Myocyte (in vitro differentiated cells): ENCODE results near the gene CTSO. TPM values are rescaled to one million over a fixed set of nuclear protein-coding genes. Genes with fewer than 3 reads are reported as not detected.

Source experiments
- DNase-seq: peaks from one replicate; pipeline ENCODE4 v3.0.0-alpha.2; 2012; ENCODE audit warnings: low read depth
- polyA plus RNA-seq: library from polyadenylated mRNA; unstranded; fragments of >200 nt; gene quantifications from one replicate; pipeline ENCODE4 v1.2.1, GENCODE V29; 2012; ENCODE audit warnings: missing spikeins
- total RNA-seq: library from RNA; depleted of rRNA; stranded (reverse); fragments of >200 nt; gene quantifications from 2 replicates; pipeline ENCODE4 v1.2.3, GENCODE V29; 2014

Gene CTSO, protein sequence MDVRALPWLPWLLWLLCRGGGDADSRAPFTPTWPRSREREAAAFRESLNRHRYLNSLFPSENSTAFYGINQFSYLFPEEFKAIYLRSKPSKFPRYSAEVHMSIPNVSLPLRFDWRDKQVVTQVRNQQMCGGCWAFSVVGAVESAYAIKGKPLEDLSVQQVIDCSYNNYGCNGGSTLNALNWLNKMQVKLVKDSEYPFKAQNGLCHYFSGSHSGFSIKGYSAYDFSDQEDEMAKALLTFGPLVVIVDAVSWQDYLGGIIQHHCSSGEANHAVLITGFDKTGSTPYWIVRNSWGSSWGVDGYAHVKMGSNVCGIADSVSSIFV
- 29.4 and 32.9 TPM in 2 replicates for total RNA-seq
- polyA plus RNA-seq: 11.3 TPM

DNA sequence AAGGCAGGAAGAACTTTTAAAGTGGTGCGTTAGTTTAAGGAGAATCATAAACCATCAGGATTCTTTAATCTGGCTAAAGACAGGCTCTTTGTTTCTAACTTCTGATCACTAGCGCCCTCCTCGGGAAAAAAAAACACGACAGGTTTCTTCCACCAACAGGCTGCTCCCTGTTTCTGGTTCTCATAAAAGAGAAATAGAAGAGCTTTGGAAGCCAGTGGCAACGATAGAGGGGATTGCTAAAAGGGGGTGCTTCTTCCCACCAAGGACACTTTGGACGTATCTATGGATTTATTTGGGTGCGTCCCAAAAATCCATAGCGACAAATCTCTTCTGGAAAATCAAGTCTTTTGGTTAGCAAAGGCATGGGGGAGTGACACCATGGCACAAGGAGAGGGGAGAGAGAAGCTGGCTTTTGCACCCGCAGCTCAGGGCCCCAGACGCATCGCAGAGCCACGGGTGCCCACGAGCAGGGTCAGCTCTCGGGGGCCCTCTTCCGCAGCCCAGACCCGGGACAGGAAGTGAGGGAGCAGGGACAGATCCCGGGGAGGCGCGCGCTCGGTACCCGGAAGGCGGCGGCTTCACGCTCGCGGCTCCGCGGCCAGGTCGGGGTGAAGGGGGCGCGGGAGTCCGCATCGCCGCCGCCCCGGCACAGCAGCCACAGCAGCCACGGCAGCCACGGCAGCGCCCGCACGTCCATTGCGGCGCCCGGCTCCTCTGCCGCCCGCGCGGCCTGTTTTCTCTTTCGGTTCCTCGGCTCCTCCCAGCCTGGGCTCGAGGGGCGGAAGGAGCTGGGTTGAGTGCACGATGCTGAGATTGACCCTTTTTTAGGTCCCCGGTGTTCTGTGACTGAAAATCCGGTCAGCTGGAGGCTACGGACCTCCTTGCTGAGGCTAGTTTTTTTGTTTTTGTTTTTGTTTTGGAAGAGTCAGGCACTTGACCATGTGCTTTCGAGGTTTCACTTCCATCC, at the start of gene CTSO:
TSS of gene CTSO (minus strand) at position 716 of the 967 bp plus-strand sequence. CDS start at position 697, 19 bp downstream.
- peak; percentile 92 for DNase-seq

DNA sequence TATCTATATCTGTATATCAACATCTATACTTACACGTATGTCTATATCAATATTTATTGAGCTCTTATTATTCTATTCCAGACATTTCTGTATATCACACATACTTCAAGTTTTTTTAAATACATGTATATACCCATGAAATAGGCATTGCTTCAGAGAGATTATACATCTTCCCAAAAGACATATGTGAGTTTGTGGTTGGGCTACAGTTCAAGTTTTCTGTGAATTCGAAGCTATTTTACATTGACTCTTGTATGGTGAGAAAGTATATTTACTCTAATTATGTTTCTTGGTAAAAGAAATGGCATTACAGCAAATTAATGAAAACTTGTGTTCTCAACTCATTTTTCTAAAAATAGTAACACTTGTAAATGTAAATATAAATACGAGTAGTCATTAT, 46.8 kb upstream of the CTSO start:
- DNase-seq: no peak

DNA sequence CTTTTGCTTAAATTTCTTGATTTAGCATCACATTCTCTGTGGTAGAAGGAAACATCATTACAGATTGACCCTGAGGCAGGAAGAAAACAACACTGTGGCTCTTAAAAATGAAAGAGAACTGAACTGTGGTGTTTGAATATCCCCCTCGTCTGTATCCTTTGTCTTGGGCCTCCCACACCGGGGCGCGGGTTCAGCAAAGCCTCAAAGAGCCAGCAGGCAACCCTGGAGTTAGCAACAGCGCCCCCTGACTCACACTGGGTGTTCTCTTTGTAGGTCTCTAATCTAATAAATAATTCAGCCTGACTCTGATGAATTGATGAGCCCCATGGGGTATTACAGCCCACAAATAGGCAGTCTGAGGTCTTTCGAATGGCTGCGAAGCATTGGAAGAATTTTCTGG, 46.1 kb upstream of the CTSO start:
- peak; percentile 5 for DNase-seq

DNA sequence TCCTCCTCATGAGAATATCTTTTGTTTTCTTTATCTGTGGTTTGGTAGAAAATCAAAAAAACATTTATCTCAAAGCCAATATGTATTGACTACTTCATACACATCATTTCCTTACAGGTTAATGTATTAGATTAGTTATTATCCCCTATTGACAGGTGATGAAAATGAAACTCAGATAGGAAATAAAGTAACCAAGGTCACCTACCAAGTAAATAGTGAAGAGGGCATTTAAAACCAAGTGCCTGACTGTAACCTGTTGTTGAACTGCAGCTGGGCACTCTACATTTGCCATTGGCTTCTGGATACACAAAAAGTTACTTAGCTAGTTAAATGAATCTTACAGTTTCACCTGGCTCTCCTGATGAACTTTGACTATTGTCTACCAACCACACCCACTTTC, 41.4 kb upstream of the CTSO start:
- no peak for DNase-seq

DNA sequence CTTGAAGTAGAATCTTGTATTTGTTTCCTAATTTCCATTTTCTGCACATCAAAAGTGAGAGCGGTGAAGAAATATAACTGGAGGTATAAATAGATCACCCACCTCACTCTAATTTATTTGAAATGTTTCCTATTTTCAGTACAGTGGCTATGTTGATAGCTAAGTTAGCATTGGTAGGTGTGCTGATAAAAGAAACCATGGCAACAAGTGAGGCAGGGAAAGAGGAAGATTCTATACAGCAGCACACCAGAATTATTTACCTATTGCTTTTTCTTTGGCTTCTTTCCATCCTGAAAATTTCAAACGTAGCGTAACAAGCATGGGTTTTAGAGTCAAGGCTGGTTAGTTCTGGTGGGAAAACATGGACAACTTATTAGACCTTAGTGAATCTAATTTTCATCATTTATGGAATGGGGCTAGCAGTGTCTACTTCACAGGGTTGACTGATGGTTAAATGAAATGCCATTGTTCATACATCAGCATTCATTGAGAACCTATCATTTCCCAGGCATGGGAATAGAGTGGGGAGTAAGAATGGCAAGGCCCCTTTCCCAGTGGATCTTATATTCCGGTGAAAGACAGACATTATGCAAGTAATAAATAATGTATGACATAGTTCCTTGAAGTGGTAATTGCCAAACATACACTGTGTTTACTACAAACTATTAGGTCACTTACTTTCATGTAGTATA, 30.6 kb upstream of the CTSO start:
- no peak for DNase-seq

DNA sequence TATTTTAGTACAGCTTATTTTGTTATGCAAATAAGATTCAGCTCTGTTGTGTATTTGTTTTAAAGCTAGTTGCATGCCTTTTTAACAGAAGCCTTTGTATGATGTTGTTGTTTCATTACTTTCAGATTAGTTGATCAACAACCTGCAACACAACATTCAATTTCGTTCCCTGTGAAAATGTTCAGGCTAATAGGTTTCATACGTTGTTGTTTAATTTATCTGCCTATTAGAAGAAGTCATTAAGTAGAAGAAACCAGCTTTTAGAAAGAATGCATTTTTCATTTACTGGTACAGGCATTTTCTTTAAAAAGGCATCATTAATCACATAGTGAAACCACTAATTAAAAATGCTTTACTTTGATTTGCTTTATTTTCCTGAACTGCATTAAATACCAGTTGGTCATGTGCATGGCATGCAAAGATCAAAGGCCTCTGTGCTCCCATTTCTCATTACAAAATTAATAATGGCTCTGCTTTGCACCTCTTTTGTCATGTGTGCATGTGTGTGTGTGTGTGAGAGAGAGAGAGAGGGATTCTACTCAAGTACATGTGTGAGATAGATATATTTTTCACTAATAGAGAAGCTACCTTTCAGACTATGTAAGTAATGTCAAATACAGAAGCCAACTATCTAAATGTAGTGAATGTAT, 29.2 kb upstream of the CTSO start:
- DNase-seq: no peak

DNA sequence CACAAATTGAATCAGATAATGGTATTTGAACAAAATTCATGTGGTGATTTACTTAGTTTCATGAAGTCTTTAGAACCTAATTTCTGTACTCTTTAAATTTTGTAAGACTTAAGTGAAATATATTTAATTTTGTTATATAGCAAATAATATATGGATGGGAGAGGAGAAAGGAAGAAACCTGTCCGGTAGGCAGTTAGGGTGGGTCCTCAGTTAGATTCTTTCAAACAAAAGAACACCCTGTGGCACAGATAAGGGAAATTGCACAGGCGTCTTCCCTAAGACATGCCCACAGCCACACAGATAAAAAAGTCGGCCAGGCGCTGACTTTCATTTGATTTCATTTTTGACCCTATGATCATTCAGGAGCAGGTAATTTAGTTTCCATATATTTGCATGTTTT, 25.1 kb upstream of the CTSO start:
- DNase-seq: no peak

DNA sequence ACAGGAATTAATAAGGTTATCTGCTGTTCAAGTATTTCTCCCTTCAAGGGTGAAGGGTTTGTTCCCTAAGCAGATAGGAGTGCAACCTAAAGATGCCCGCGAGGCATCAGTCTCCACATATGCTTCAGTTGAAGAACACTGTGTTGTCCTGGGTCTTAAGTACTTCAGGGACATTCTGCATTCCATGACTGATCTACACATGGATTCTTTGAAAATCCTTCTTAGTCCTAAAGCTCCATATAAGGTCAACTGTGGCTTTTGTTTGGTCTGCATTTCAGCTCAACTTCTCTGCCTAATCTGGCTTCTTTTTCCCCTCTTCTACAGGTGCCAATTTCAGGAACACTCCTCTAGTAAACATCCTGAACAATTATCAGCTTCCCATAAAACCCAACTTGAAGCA, 21.8 kb upstream of the CTSO start:
- DNase-seq: no peak

DNA sequence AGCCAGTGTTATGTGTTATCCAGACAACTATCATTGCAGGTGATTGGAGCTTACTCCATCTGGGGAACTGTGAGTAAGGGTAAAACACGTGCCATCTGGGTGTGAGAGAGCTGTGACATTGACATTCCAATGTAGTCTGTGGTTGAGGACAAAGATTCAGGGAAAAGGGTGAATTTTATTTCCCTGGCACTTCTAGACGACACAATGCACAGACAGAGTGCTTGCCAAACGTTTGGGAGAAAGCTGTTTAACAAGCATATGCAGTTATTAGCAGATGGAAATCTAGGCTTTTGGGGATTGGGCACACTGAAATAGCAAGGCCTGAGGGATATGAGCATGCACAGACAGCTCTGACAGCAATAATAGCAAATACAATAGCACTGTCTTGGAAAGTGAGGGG, 21.3 kb upstream of the CTSO start:
- no peak for DNase-seq

DNA sequence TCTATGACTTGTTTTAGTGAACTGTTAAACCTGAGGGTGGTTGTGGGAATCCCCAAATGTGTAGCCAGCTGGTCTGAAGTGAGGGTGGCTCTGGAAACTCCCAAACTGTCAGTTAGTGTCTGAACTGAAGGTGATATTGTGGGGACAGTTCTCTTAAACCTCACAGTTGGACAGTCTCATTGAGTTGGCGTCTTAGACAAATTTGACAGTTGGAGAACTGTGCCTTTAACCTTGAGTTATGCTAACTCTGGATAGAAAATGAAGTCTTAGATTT, 20.7 kb upstream of the CTSO start:
- no peak for DNase-seq

DNA sequence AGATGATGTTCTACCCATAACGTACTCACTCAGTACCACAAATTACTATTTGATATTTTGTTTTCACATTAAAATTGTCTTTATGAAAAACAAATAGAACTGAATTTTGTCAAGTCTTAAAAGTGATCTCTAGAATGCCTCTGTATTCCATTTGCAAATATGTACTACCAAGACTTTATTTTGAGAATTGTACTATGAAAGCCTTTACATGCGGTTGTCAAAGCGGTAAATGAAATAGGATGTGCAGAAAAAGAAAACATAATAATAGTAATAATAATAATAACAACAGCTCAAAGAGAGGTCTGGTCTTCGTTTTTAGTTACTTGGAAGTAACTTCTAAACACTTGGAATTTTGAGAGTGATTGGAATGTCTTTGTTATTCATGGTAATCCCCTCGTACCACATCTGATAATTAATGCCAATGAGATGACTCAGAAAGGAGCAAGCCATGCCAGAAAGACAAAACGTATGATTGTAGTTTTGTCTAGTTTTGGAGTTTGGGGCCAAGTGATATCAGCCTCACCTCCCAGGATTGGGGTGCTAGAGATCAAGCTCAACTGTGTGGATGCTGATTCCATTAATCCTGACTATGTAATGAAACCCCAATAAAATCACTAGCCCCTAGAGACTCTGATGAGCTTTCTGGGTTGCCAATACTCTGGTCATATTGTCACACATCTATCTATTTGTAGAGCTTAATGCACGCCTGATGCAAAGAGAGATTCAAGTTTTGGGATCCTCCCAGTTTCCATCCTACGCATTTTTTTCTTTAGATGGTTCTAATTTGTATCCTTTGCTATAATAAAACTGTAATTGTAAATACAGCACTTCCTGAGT, 20.2 kb upstream of the CTSO start:
- peak; percentile 42 for DNase-seq

DNA sequence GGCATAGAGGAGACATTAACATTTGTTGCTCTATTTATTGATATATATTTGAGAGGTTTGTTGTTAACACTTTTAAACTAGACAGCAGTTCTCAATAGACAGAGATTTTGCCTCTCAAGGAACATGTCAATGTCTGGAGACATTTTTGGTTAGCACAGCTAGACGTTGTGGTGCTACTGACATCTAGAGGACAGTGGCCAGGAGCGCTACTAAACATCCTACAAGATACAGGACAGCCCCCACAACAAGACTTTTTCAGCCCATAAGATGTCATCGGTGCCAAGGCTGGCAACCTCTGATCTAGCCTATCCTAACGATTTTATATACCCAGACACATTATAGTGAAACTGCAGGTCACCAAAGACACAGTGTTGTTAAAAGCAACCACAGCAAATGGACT, 18.4 kb upstream of the CTSO start:
- peak; percentile 59 for DNase-seq

DNA sequence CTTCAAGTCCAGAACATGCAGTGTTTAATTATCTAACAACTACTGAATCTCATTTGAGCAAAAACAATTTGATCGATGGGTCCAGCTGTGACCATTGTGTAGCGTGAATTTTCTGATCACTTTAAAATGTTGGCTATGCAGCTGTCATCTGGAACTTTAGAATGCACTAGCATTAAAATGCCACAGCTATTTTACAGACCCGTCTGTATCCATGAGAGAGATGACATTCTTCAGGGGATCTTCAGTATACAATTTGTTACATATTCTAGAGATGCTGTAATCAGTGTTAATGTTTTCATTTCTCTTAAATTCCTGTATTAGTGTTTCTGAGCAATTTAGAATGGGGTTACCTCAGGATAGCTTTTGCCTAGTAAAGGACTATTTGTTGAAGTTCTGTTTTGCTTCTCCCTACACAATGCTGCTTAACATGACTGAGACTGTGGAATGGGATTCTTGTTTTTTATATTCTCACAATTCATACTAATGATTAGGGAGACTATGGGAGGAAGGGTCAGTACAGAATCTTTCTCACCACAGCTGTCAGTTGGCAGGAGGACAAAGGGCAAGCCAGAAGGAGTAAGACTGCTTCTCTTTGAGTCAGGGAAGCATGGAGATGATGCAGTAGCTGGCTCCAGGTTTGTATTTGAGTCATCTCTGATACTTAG, 13.2 kb upstream of the CTSO start:
- DNase-seq: peak; percentile 86

DNA sequence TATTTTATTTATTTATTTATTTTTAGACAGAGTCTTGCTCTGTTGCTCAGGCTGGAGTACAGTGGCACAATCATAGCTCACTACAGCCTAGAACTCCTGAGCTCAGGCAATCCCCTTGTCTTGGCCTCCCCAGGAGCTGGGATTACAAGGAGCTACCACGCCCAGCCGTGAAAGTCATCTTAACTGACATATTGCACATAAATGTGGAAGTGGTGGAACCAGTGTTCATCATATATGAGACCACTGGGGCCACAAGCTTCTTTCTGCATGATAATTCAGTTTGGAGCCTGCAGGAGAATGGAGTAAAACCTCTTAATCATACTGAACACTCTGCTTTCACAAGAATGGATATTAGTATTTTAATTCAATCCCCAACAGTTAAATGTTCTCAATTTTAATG, 12.5 kb upstream of the CTSO start:
- DNase-seq: no peak

DNA sequence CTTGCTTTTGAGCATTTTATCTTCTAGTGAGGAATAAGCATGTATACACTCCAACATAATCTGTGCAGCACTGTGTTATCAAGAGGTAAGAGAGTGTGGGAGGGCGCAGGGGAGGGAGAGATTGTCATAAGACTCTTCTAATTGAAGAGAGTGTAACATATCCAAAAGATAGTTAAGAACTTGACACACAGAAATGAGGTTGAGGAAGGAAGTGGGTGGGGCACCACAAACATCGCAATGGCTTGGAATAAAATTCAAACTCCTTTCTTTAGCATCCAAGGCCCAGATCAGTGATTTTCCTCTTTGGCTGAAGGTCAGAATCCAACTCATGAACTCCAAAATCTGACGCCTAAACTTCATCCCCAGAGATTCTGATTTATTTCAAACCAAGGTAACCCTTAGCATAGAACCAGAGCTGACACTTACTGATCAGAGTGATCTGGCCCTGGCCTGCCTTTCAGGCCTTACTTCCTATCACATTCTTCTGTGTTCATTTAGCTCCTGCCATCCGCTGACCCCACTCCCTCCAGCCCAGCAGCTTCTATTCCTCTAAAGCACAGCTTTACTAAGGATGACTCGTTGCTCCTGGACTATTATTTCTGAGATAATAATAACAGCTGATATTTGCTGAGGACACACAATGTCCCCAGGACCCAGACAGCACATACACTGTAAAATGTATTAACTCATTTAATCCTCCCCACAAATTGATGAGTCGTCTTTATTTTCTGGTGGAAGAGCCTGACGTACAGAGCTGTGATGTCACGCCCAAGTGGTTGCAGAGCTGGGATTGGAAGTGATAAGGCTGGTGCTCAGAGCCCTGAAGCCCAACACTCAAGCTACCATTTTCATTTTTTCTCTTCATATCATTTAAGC, 10.6 kb upstream of the CTSO start:
- DNase-seq: no peak

DNA sequence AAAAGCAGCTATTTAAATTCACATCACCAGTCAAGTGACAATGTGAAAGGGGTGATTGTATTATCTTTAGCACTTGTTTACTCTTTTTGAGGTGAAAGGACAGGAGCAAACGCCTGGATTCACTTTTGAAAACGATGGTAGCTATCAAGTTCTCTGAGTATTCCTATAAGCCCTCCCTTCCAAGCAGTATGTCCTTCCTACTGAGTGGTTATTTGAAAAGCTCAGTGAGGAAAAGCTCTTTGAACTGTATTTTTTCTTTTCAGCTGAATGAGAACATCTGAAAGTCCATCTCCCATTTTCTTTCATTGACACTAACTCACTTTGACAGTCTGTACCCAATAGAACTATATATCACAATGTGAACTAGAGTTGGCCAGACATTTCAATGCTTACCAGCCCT, 9.1 kb upstream of the CTSO start:
- no peak for DNase-seq

DNA sequence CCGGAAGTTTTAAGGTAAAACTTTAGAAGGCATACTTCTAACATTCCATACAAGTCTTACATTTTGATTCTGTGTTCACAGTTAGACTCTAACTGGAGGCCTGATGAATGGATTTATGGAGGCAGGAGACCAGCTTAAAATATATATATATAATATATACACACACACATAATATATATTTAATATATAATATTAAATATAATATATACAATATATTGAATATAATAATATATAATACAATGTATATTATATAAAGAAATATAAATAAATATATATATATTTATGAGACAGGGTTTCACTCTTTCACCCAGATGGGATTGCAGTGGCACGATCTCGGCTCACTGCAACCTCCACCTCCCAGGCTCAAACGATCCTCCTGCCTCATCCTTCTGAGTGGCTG, 7.9 kb upstream of the CTSO start:
- DNase-seq: no peak

DNA sequence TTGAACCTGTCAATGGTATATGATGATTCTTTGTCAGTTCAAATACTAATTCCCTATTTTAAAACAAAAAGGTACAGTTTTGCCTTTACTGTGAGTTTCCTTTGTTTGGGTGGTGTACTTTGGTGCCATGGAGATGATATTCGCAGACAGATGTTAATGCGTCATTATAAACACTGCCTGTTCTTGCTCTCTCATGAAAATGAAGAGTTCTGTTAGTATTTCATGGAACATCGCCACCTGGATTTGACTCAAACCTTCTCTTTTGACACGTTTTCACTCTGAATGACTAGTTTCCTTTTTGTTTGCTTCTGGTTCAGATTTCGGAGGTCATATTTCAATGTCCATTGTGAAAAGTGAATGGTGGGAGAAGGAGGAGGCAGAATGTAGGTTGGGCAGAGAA, 6.9 kb upstream of the CTSO start:
- DNase-seq: peak; percentile 85

DNA sequence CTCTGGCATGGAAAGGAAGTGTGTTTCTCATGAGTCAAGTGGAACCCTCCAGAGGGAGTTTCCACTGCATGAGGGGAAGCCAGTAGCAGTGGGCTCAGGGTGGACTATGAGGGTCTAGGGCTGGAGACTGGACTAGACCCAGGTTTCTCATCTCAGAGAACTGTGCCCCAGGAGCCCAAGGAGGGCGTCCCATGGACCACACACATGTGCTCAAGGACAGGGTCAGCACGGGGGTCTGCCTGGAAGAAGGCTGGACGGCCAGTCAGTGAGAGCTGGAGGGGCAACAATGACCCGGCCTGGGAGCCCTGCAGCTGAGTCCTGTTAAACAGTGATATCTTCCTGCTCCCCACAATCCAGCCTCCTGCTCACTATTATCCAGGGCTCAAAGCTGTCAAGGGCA, 5.8 kb upstream of the CTSO start:
- DNase-seq: no peak
